GM19395 (cell line): ENCODE measurements around the gene UPK3A.

ENCODE experiments used
- ATAC-seq: cut with Tn5 transposase; IDR thresholded peaks from one replicate; pipeline ENCODE4 v1.9.1; 2021; ENCODE audit warnings: mild to moderate bottlenecking, moderate library complexity; ENCODE audit not compliant: unreplicated experiment

The UPK3A gene

GRCh38 chr22:45284705-45285262 lies at the start of gene UPK3A:
TSS of gene UPK3A (plus strand) at chr22:45284949. CDS start at chr22:45285014, 65 bp downstream.
- ATAC-seq = no peak

- ATAC-seq = peak; percentile 79
Observed at GRCh38 chr22:45235101-45235777, 49.5 kb upstream of the UPK3A start.

GRCh38 chr22:45235851-45236342 lies 48.9 kb upstream of the UPK3A start:
- ATAC-seq = peak; percentile 28

GRCh38 chr22:45237065-45237990 lies 47.4 kb upstream of the UPK3A start:
- ATAC-seq = no peak

GRCh38 chr22:45238076-45238956 lies 46.4 kb upstream of the UPK3A start:
- ATAC-seq = no peak

GRCh38 chr22:45238957-45239680 lies 45.6 kb upstream of the UPK3A start:
- no peak for ATAC-seq

- no peak for ATAC-seq
Observed at GRCh38 chr22:45239681-45240051, 45.1 kb upstream of the UPK3A start.

- ATAC-seq = no peak
Observed at GRCh38 chr22:45240104-45240809, 44.5 kb upstream of the UPK3A start.

- ATAC-seq = no peak
Observed at GRCh38 chr22:45240810-45241631, 43.7 kb upstream of the UPK3A start, which contains the start of gene KIAA0930. TSS of gene KIAA0930 (minus strand) at chr22:45240894. CDS start at chr22:45240703, 191 bp downstream.

GRCh38 chr22:45242778-45243191 lies 42.0 kb upstream of the UPK3A start:
- no peak for ATAC-seq

- ATAC-seq = no peak
Observed at GRCh38 chr22:45244916-45245315, 39.8 kb upstream of the UPK3A start.

GRCh38 chr22:45246060-45246985 lies 38.4 kb upstream of the UPK3A start:
- ATAC-seq = no peak

- ATAC-seq = peak; percentile 70
Observed at GRCh38 chr22:45248832-45249561, 35.8 kb upstream of the UPK3A start.

- ATAC-seq = no peak
Observed at GRCh38 chr22:45251825-45252224, 32.9 kb upstream of the UPK3A start.

- ATAC-seq = no peak
Observed at GRCh38 chr22:45253039-45253641, 31.6 kb upstream of the UPK3A start.

GRCh38 chr22:45254388-45254787 lies 30.4 kb upstream of the UPK3A start:
- no peak for ATAC-seq
